ENCODE measurements around the gene CARD10. TPM values are rescaled to one million over a fixed set of nuclear protein-coding genes. Genes with fewer than 3 reads are reported as not detected.
A peak's percentile ranks its signal among the peaks of the same experiment; 100 is the strongest.

CARD10 gene
- total and polyA plus RNA-seq, 2 of the 8 experiments (the other 6 are each of a cell fraction or from before 2014, with no cell fraction given), result 13.5 to 14.4 TPM

GRCh38 chr22:37483050-37483449, 36.2 kb downstream of the CARD10 start:
- H3K79me2 ChIP-seq (ENCODE audit: control insufficient read depth in 1 of 2, insufficient read depth in 2 of 2, low read length in 2 of 2), result no peaks in the 10 kb centered on the region
- no peak overlapping the region for H2BK5ac ChIP-seq (ENCODE audit: low read depth, low read length)
- WGBS, 2 experiments (ENCODE audit: extremely low coverage in 1 of 2, insufficient coverage in 1 of 2, insufficient read length in 1 of 2, insufficient replicate concordance in 2 of 2, low coverage in 1 of 2, low lambda C conversion rate in 2 of 2, missing lambda C conversion rate in 1 of 2), result 79% methylated on average over 12 of the region's 13 CpGs; no CpG with 5 or more reads in 1 of the 2 experiments
- no peak overlapping the region for H3K4me3 ChIP-seq (ENCODE audit: extremely low read depth in 1 of 4, insufficient read depth in 2 of 4, low read depth in 3 of 4, low read length in 4 of 4)
- ChIA-PET POLR2A (ENCODE audit: partially characterized antibody) (no interaction called here), CTCF (ENCODE audit: partially characterized antibody) (interaction anchor here (0.5 to 21.5 kb wide), 4 partner anchors 8 to 759 kb away, joined by 3 to 312 read pairs (median 27); no protein-coding TSS in a partner anchor)
- peaks cover 2% of the 10 kb centered on the region; the same call in 1 of the 2 replicates for H3K23me2 ChIP-seq (ENCODE audit: low read depth, low read length)
- no peak overlapping the region for H3K18ac ChIP-seq (ENCODE audit: extremely low read depth, low read length)
- H3K14ac ChIP-seq (ENCODE audit: insufficient read length), result no peak overlapping the region
- no peaks in the 10 kb centered on the region for H3K79me1 ChIP-seq (ENCODE audit: low read depth, low read length)
- H4K5ac ChIP-seq (ENCODE audit: insufficient read length, low read depth, low read length), result no peak overlapping the region
- H2BK120ac ChIP-seq (replicated peaks; ENCODE audit: low read depth, low read length), result no peak overlapping the region
- no peak overlapping the region for H4K8ac ChIP-seq (ENCODE audit: extremely low read depth, insufficient read depth, low read length)
- no peak overlapping the region for H2AFZ ChIP-seq (ENCODE audit: low read length)
- no peak overlapping the region for H3K9ac ChIP-seq (replicated peaks in 1 of 4; ENCODE audit: extremely low read depth in 1 of 4, low read depth in 3 of 4, low read length in 3 of 4)
- no peak overlapping the region for H3K4me2 ChIP-seq (ENCODE audit: insufficient read depth in 1 of 2, low read depth in 2 of 2, low read length in 2 of 2)
- H2BK12ac ChIP-seq (ENCODE audit: low read depth, low read length), result peak overlapping the region; percentile 19; the same call in 1 of the 2 replicates
- FAIRE-seq (no peak), DNase-seq (ENCODE audit: low read depth in 1 of 2, low spot score in 2 of 2) (no peak)
- no peak overlapping the region for H3K56ac ChIP-seq (replicated peaks; ENCODE audit: insufficient read length, low read depth, low read length)
- H4K91ac ChIP-seq (replicated peaks; ENCODE audit: insufficient read length, low read length), result no peak overlapping the region
- H2AK5ac ChIP-seq (ENCODE audit: low read depth, low read length), result 0 out of 2 replicates have a peak overlapping the region, but pooled peaks have one; percentile 0
- peaks cover 0 to 22% (median 14%) of the 10 kb centered on the region in 4 experiments; a peak in 6 of 7 replicates for H3K4me1 ChIP-seq (replicated peaks in 1 of 4; ENCODE audit: control insufficient read depth in 3 of 4, insufficient read depth in 4 of 4, low read length in 3 of 4)
- no peaks in the 10 kb centered on the region for H3K9me3 ChIP-seq (ENCODE audit: insufficient read depth in 2 of 2, low read depth in 1 of 2, low read length in 1 of 2)
- TF ChIP-seq BCL11A (IDR thresholded peaks at IDR 0.05; ENCODE audit: low read depth in 2 of 2, low read length in 2 of 2) (no peak), ASH2L (IDR thresholded peaks at IDR 0.05; ENCODE audit: low read length) (no peak), TEAD4 (IDR thresholded peaks at IDR 0.05; ENCODE audit: low read depth, low read length) (no peak), SUZ12 (IDR thresholded peaks at IDR 0.05; ENCODE audit: low read length) (no peak), EZH2 (IDR thresholded peaks at IDR 0.05; ENCODE audit: low read depth, low read length, severe bottlenecking) (no peak), RFX5 (IDR thresholded peaks at IDR 0.05; ENCODE audit: borderline replicate concordance, low read depth, low read length) (no peak), E2F6 (IDR thresholded peaks at IDR 0.05) (no peak), CEBPB (IDR thresholded peaks at IDR 0.05; ENCODE audit: low read depth, low read length) (no peak)
- no peak overlapping the region for H2BK20ac ChIP-seq (ENCODE audit: low read length)
- H3K23ac ChIP-seq (ENCODE audit: insufficient read length), result no peak overlapping the region
- H3K4ac ChIP-seq (replicated peaks; ENCODE audit: insufficient read length, low read depth, low read length), result no peak overlapping the region
- no peaks in the 10 kb centered on the region for H3K36me3 ChIP-seq (ENCODE audit: control insufficient read depth in 2 of 4, insufficient read depth in 4 of 4, low read length in 3 of 4)
- H4K20me1 ChIP-seq (replicated peaks in 1 of 2; ENCODE audit: control insufficient read depth in 1 of 2, insufficient read depth in 2 of 2, low read length in 2 of 2), result peaks cover 0 to 1% of the 10 kb centered on the region in 2 experiments
- H3K27ac ChIP-seq (ENCODE audit: low read depth, low read length), result no peak overlapping the region
- peaks cover 0 to 4% (median 0%) of the 10 kb centered on the region in 4 experiments; a peak in 1 of 7 replicates for H3K27me3 ChIP-seq (replicated peaks in 1 of 4; ENCODE audit: control insufficient read depth in 3 of 4, extremely low read depth in 1 of 4, insufficient read depth in 3 of 4, low read length in 3 of 4)
- no peak overlapping the region for H2BK15ac ChIP-seq (ENCODE audit: low read length)
